LNCAP (cell line): Measurements from ENCODE around the gene SNTN.

Experiments used
- CTCF ChIP-seq: fragments of 450-650 bp; IDR thresholded peaks from 2 replicates; pipeline ENCODE4 v1.5.1; 2017; ENCODE audit warnings: mild to moderate bottlenecking

SNTN gene

GRCh38 chr3:63655519-63655918, 3.0 kb downstream of the SNTN start:
- no peak for TF ChIP-seq CTCF

GRCh38 chr3:63656786-63657185, 4.3 kb downstream of the SNTN start:
- no peak for TF ChIP-seq CTCF

GRCh38 chr3:63661242-63661641, 8.8 kb downstream of the SNTN start:
- no peak for TF ChIP-seq CTCF

GRCh38 chr3:63662011-63662410, 9.5 kb downstream of the SNTN start:
- no peak for TF ChIP-seq CTCF

GRCh38 chr3:63662500-63662899, 10.0 kb downstream of the SNTN start:
- TF ChIP-seq CTCF = no peak

- TF ChIP-seq CTCF = no peak
Measured at GRCh38 chr3:63670544-63670943, 18.1 kb downstream of the SNTN start.

- TF ChIP-seq CTCF = no peak
Measured at GRCh38 chr3:63673111-63673510, 20.6 kb downstream of the SNTN start.

- no peak for TF ChIP-seq CTCF
Measured at GRCh38 chr3:63674586-63674985, 22.1 kb downstream of the SNTN start.
